ENCODE measurements around the gene SSBP4. TPM values are rescaled to one million over a fixed set of nuclear protein-coding genes. Genes with fewer than 3 reads are reported as not detected.

The SSBP4 gene
- total and polyA plus RNA-seq, 2 donors (not counting 1 experiment from before 2014, with no cell fraction given), result 37.0 to 64.2 TPM

- no peak overlapping the region for H3K27ac Mint-ChIP-seq
- ATAC-seq (ENCODE audit: low read depth), result no peak
- POLR2A ChIA-PET, result interaction anchor here (0.5 kb wide), 1 partner anchor 109 kb away, joined by 5 read pairs; no protein-coding TSS in a partner anchor
Observed at GRCh38 chr19:18435178-18435841, 16.1 kb downstream of the SSBP4 start.

More at GRCh38 chr19:18435178-18435841, 16.1 kb downstream of the SSBP4 start:
- Histone ChIP-seq H3K4me1 (ENCODE audit: control insufficient read depth in 2 of 2, insufficient read depth in 2 of 2, low read length in 2 of 2) (peaks cover 26 to 49% of the 10 kb centered on the region in 2 donors), H3K79me2 (ENCODE audit: control insufficient read depth, insufficient read depth, low read length) (peaks cover 10% of the 10 kb centered on the region), H3K27me3 (replicated peaks in 1 of 4; ENCODE audit: control extremely low read depth in 1 of 4, control insufficient read depth in 3 of 4, insufficient read depth in 4 of 4, low read length in 3 of 4) (no peaks in the 10 kb centered on the region), H3K27ac (ENCODE audit: low read length in 2 of 2) (no peak overlapping the region), H3K9me3 (ENCODE audit: control extremely low read depth in 1 of 3, control insufficient read depth in 2 of 3, insufficient read depth in 1 of 3, low read length in 2 of 3) (no peaks in the 10 kb centered on the region), H3K4me3 (ENCODE audit: control extremely low read depth in 1 of 5, extremely low read depth in 1 of 5, insufficient read depth in 1 of 5, low read depth in 2 of 5, low read length in 4 of 5) (no peak overlapping the region), H3K4me2 (replicated peaks; ENCODE audit: low read depth, low read length, poor library complexity, severe bottlenecking) (no peak overlapping the region), H4K20me1 (ENCODE audit: control insufficient read depth, insufficient read depth, low read length, poor library complexity, severe bottlenecking) (peaks cover 28% of the 10 kb centered on the region), H3K36me3 (replicated peaks in 1 of 2; ENCODE audit: control extremely low read depth in 1 of 2, control insufficient read depth in 1 of 2, extremely low read depth in 1 of 2, insufficient read depth in 2 of 2, low read length in 1 of 2) (no peaks in the 10 kb centered on the region), H3K9ac (ENCODE audit: low read length) (no peak overlapping the region), H2AFZ (ENCODE audit: insufficient read depth, low read depth, low read length, poor library complexity, severe bottlenecking) (no peak overlapping the region)
- Mint-ChIP-seq H3K4me1 (peaks cover 36% of the 10 kb centered on the region), H3K27me3 (no peaks in the 10 kb centered on the region), H3K4me3 (peak overlapping the region; percentile 84), H3K9me3 (ENCODE audit: insufficient read depth) (no peaks in the 10 kb centered on the region)
- no peak for TF ChIP-seq EZH2 (IDR thresholded peaks at IDR 0.05; ENCODE audit: borderline replicate concordance, insufficient read depth, low read depth, low read length, poor library complexity, severe bottlenecking)
- TF ChIP-seq, protein P1, sequence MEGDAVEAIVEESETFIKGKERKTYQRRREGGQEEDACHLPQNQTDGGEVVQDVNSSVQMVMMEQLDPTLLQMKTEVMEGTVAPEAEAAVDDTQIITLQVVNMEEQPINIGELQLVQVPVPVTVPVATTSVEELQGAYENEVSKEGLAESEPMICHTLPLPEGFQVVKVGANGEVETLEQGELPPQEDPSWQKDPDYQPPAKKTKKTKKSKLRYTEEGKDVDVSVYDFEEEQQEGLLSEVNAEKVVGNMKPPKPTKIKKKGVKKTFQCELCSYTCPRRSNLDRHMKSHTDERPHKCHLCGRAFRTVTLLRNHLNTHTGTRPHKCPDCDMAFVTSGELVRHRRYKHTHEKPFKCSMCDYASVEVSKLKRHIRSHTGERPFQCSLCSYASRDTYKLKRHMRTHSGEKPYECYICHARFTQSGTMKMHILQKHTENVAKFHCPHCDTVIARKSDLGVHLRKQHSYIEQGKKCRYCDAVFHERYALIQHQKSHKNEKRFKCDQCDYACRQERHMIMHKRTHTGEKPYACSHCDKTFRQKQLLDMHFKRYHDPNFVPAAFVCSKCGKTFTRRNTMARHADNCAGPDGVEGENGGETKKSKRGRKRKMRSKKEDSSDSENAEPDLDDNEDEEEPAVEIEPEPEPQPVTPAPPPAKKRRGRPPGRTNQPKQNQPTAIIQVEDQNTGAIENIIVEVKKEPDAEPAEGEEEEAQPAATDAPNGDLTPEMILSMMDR (IDR thresholded peaks at IDR 0.05), result no peak
- 96% methylated on average over 42 of the region's 49 CpGs for WGBS (ENCODE audit: insufficient coverage)
- no peak for DNase-seq
- intact Hi-C loops (cut with micrococcal nuclease), result no loop called here
- CTCF ChIA-PET, result interaction anchor here (1.0 kb wide), 1 partner anchor 16 kb away, joined by 3 read pairs; the partner anchor contains the start of gene SSBP4
